ENCODE measurements around the gene EPB41L5.

GRCh38 chr2:120177973-120178372 lies 165.1 kb downstream of the EPB41L5 start:
- TF ChIP-seq POLR2AphosphoS5 (IDR thresholded peaks at IDR 0.05; ENCODE audit: low read depth, low read length) = no peak
- no peak for TF ChIP-seq REST (IDR thresholded peaks at IDR 0.05; ENCODE audit: insufficient read depth in 1 of 2, low read depth in 2 of 2, low read length in 2 of 2)
- no peak for TF ChIP-seq SIN3A (IDR thresholded peaks at IDR 0.05; ENCODE audit: borderline replicate concordance, insufficient read depth, low read length)
- no peak for TF ChIP-seq TAF1 (IDR thresholded peaks at IDR 0.05; ENCODE audit: borderline replicate concordance, insufficient read depth, low read length)
